IPS-18a (cell line): ENCODE data around the gene SUFU.
"Not testable (repeated sequence)": the region's sequence is repeated elsewhere in the genome, so short reads cannot be mapped to it uniquely, and the experiment has no call there.

Experiments used
- H3K27ac ChIP-seq: one replicate; pipeline ENCODE4 v1.5.1; 2013; ENCODE audit warnings: low read length
- H3K27me3 ChIP-seq: one replicate; pipeline ENCODE4 v1.6.1; 2013; ENCODE audit warnings: mild to moderate bottlenecking, low read length; ENCODE audit not compliant: control insufficient read depth, insufficient read depth
- H3K36me3 ChIP-seq: one replicate; pipeline ENCODE4 v1.6.1; 2013; ENCODE audit warnings: low read depth, low read length; ENCODE audit not compliant: control insufficient read depth
- H3K4me1 ChIP-seq: one replicate; pipeline ENCODE4 v1.6.1; 2013; ENCODE audit warnings: low read depth, low read length; ENCODE audit not compliant: control insufficient read depth
- H3K4me3 ChIP-seq: one replicate; pipeline ENCODE4 v1.5.1; 2013; ENCODE audit warnings: low read length
- H3K9ac ChIP-seq: one replicate; pipeline ENCODE4 v1.6.1; 2013; ENCODE audit warnings: mild to moderate bottlenecking, low read length, moderate library complexity
- H3K9me3 ChIP-seq: one replicate; pipeline ENCODE4 v1.6.1; 2013; ENCODE audit warnings: low read depth, low read length; ENCODE audit not compliant: control insufficient read depth

The SUFU gene

DNA sequence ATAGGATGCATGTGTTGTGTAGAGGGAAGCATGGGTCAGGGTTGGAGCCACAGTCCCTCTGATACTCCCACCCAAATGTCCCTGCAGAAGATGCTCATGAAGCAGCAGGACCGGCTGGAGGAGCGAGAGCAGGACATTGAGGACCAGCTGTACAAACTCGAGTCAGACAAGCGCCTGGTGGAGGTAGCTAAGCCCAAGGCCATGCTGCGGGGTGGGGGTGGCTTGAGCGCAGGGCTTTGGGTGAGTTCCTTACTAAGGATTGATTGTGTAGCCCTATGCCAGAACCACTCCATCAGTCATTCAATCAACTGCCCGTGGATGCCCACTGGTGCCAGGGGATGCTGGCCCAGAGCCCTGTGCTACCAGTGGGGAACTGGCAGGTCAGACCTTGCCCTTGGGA lies 150.8 kb downstream of the SUFU start:
- H3K9me3 ChIP-seq, result no peaks in the 10 kb centered on the region

DNA sequence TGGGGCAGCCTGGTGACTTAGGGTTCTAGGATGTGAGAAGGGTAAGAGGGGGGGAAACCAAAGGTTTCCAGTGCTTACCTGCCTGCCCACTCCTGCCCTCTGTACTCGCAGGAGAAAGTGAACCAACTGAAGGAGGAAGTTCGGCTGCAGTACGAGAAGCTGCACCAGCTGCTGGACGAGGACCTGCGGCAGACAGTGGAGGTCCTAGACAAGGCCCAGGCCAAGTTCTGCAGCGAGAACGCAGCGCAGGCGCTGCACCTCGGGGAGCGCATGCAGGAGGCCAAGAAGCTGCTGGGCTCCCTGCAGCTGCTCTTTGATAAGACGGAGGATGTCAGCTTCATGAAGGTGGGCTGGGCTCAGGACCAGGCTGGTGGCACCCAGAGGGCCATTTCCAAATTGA lies 151.2 kb downstream of the SUFU start:
- H3K27ac ChIP-seq, result no peak overlapping the region
- H3K4me1 ChIP-seq, result peaks cover 15% of the 10 kb centered on the region
- peaks cover 32% of the 10 kb centered on the region for H3K36me3 ChIP-seq
- H3K27me3 ChIP-seq, result no peaks in the 10 kb centered on the region
- H3K4me3 ChIP-seq, result no peak overlapping the region
- no peak overlapping the region for H3K9ac ChIP-seq
- no peaks in the 10 kb centered on the region for H3K9me3 ChIP-seq

More for the DNA sequence above, 150.8 kb downstream of the SUFU start:
- Histone ChIP-seq H3K9ac (no peak overlapping the region), H3K4me1 (peaks cover 18% of the 10 kb centered on the region), H3K27ac (no peak overlapping the region), H3K27me3 (no peaks in the 10 kb centered on the region), H3K4me3 (no peak overlapping the region), H3K36me3 (peaks cover 32% of the 10 kb centered on the region)

DNA sequence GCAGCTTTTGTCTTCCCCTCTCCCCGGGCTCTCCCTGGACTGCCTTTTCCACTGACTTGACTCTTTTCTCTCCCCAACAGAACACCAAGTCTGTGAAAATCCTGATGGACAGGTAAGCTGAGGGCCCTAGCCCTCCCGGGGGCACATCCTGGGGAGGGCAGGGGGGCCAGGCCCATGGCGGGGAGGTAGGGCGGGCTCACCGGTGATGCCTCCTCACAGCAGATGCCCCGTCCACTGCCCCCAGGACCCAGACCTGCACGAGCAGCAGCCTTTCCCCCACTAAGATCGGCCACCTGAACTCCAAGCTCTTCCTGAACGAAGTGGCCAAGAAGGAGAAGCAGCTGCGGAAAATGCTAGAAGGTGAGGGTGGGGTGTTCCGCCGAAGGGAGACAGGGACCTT lies 152.3 kb downstream of the SUFU start:
- Histone ChIP-seq H3K9ac (no peak overlapping the region), H3K4me1 (peaks cover 4% of the 10 kb centered on the region), H3K4me3 (no peak overlapping the region), H3K36me3 (peaks cover 32% of the 10 kb centered on the region), H3K27me3 (no peaks in the 10 kb centered on the region), H3K9me3 (no peaks in the 10 kb centered on the region), H3K27ac (no peak overlapping the region)

DNA sequence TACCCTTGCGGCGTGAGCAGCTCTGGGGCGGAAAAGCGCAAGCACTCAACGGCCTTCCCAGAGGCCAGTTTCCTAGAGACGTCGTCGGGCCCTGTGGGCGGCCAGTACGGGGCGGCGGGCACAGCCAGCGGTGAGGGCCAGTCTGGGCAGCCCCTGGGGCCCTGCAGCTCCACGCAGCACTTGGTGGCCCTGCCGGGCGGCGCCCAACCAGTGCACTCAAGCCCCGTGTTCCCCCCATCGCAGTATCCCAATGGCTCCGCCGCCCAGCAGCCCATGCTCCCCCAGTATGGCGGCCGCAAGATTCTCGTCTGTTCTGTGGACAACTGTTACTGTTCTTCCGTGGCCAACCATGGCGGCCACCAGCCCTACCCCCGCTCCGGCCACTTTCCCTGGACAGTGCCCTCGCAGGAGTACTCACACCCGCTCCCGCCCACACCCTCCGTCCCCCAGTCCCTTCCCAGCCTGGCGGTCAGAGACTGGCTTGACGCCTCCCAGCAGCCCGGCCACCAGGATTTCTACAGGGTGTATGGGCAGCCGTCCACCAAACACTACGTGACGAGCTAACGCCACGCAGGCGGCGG lies 153.1 kb downstream of the SUFU start:
- Histone ChIP-seq H3K9me3 (no peaks in the 10 kb centered on the region), H3K36me3 (peaks cover 32% of the 10 kb centered on the region), H3K9ac (no peak overlapping the region), H3K27ac (no peak overlapping the region), H3K4me1 (no peaks in the 10 kb centered on the region), H3K4me3 (no peak overlapping the region), H3K27me3 (no peaks in the 10 kb centered on the region)

DNA sequence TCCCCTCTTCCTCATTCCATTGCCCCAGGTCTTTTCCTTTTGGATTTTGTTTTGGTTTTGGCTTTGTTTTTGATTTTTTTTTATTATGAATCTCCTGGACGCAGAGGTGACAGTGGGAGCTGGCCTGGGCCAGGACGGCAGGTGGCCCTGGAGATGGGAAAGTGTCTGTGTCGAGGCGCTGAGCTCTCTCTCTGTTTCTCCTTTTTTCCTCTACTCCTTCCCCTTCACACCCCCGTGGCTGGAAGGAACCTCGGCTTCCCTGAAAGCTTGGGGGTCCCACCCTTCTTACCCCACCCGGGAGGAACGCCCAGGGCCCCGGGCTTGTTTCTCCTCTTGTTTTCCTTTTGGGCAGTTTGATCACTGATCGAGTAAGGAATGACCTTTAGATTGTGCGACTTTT lies 153.7 kb downstream of the SUFU start:
- Histone ChIP-seq H3K27me3 (no peaks in the 10 kb centered on the region), H3K4me1 (no peaks in the 10 kb centered on the region), H3K36me3 (peaks cover 32% of the 10 kb centered on the region), H3K27ac (no peak overlapping the region), H3K9me3 (no peaks in the 10 kb centered on the region), H3K4me3 (no peak overlapping the region), H3K9ac (no peak overlapping the region)

DNA sequence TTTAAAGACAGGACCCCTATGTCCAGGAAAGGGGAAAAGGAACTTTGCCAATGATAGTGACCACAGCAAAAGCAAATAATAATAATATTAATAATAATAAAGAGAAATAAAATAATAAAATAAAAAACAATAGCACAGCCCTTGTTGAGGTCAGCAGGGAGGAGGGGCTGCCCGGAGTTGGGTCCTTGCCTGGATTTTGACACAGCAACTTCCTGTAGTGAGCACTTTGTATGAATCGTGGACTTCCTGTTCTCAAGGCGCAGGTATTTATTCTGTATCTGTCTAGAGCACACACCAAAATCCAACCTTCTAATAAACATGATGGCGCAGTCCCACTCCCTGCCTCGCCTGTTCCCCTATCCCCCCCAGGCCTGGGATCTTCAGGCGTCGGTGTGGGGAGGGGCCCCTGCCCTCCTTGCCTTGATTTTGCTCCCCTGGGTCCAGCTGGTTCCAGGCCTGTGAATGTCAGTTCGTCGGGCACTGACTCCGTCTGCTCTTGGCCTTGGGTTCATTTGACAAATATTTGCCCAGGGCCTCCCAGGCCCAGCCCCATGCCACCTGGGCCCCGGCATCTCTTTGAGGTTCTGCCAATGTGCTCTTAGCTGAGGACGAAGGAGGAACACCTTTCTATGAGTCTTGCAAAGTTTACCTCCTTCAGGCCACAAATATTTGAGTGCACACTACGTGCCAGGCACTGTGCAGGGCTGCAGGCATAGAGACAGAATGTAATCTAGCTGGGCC lies 154.4 kb downstream of the SUFU start:
- Histone ChIP-seq H3K36me3 (peaks cover 32% of the 10 kb centered on the region), H3K9ac (no peak overlapping the region), H3K9me3 (no peaks in the 10 kb centered on the region), H3K4me3 (no peak overlapping the region), H3K27me3 (no peaks in the 10 kb centered on the region), H3K27ac (no peak overlapping the region), H3K4me1 (no peaks in the 10 kb centered on the region)

DNA sequence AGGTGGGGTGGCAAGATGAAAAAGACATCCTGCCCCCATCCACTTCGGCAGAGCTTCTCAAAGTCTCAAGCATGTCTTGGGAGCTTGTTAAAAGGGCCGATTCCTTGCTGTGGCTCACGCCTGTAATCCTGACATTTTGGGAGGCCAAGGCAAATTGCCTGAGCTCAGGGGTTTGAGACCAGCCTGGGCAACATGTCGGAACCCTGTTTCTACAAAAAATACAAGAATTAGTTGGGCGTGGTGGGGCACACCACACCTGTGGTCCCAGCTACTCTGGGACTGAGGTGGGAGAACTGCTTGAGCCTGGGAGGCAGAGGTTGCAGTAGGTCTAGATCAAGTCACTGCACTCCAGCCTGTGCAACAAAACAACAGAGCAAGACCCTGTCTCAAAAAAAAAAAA lies 155.0 kb downstream of the SUFU start:
- Histone ChIP-seq H3K4me1 (no peaks in the 10 kb centered on the region), H3K9me3 (no peaks in the 10 kb centered on the region), H3K4me3 (no peak overlapping the region), H3K9ac (no peak overlapping the region), H3K27me3 (no peaks in the 10 kb centered on the region), H3K36me3 (peaks cover 32% of the 10 kb centered on the region), H3K27ac (no peak overlapping the region)

DNA sequence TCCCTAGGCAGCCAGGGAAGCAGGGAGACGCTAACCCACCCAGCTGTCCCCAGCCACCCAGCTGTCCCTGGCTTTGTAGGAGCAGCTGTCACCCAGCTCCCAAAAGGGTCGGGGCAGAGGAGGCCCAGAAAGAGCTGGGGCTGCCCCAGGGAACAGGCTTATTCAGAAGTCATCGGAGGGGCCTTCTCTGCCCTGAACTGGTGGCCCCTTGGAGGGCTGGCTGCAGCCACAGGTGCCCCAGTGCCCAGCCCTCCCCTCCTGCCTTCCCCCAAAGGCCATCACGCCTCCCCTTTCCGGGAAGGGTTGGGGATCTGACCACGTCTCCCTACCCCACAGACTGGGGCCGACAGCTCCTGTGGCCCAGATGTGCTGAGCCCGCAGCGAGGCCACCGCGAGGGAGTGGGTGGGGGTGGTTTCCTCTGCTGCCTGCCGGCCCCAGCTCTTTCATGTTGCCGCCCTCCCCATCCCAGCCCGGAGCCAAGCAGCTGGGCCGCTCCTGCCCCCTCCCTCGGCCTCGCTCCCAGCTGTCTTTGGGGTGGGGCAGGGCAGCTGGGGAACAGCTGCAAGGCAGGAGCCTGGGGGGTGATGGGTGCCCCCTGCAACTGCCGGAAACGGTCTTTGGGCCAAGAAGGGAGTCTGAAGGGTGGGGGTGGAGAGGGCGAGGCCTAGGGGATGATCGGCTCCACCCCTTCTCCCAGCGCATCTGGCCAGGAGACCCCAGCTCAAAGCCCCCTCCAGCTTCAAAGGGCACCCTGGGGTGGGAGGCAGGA lies 157.3 kb downstream of the SUFU start:
- Histone ChIP-seq H3K36me3 (peaks cover 18% of the 10 kb centered on the region), H3K27me3 (no peaks in the 10 kb centered on the region), H3K27ac (no peak overlapping the region), H3K9me3 (no peaks in the 10 kb centered on the region), H3K4me1 (no peaks in the 10 kb centered on the region), H3K9ac (no peak overlapping the region), H3K4me3 (no peak overlapping the region)

DNA sequence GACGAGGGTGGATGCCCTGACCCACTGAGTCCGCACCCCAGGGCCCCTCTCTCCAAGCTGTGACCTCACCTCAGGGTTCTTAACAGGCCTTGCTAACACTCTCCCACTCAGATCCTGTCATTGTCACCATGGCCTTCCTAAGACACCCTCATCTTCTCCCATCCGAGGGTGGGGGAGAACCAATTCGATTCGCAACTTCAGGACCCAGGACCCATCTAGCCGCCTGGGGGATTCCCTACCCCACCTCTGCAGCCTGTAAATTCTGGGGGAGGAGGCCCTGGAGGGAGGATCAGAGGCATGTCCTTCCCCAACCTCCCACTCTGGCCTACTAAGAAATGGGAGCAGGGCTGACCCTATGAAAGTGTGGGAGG lies 157.9 kb downstream of the SUFU start:
- H3K4me3 ChIP-seq, result no peak overlapping the region
- H3K27me3 ChIP-seq, result no peaks in the 10 kb centered on the region
- H3K36me3 ChIP-seq, result peaks cover 12% of the 10 kb centered on the region
- no peak overlapping the region for H3K9ac ChIP-seq
- H3K27ac ChIP-seq, result no peak overlapping the region
- H3K4me1 ChIP-seq, result no peaks in the 10 kb centered on the region
- no peaks in the 10 kb centered on the region for H3K9me3 ChIP-seq

DNA sequence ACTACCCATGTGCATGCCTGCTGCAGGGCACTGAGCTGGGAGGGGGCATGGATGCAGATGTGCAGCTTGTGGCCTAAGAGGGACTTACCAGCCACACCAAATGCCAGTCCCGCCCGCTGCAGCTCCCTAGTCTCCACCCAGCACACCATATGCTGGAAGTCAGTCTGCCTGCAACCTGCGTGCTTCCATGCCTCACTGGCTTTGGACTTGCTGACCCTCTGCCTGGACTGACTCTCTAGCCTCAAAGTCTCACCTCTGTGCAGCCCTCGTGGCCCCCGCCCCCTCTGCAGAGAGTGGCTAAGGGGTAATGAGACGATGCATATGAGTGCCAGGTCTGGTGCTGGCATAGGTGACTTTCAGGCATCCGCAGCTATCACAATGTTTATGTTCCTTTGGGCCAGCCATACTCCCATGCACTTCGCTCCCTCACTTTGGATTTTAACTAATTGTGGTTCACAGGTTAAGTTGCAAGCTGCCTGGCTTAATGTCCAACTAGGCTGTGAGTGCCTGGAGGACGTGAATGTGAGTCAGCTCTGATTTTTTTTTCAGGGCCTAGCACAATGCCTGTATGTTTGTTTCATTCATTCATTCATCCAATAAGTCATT lies 162.2 kb downstream of the SUFU start:
- Histone ChIP-seq H3K9ac (no peak overlapping the region), H3K4me3 (no peak overlapping the region), H3K36me3 (no peaks in the 10 kb centered on the region), H3K27ac (no peak overlapping the region), H3K4me1 (peaks cover 9% of the 10 kb centered on the region), H3K9me3 (no peaks in the 10 kb centered on the region), H3K27me3 (no peaks in the 10 kb centered on the region)

DNA sequence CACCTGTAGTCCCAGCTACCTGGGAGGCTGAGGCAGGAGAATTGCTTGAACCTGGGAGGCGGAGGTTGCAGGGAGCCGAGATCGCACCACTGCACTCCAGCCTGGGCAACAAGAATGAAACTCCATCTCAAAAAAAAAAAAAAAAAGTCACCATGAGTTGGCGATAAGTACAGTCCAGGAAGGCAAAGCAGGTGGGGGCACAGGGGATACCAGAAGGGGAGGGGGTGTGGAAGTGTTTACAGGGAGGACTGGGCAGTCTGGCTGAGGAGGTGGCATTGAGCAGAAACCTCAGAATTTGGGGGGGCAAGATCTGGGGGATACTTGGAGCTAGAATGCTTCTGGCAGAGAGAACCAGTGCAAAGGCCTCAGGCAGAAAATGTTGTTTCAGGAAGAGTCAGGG lies 163.6 kb downstream of the SUFU start:
- H3K27me3 ChIP-seq, H3K27ac ChIP-seq, H3K4me1 ChIP-seq, H3K9me3 ChIP-seq, H3K36me3 ChIP-seq, H3K4me3 ChIP-seq, H3K9ac ChIP-seq: not testable (repeated sequence)
